GM19043 (cell line): ENCODE results near the gene RTP4.
"Not testable (repeated sequence)": the region's sequence is repeated elsewhere in the genome, so short reads cannot be mapped to it uniquely, and the experiment has no call there.

Experiments
- ATAC-seq: cut with Tn5 transposase; IDR thresholded peaks from one replicate; pipeline ENCODE4 v1.9.1; 2021; ENCODE audit warnings: low read depth; ENCODE audit not compliant: unreplicated experiment

The RTP4 gene

GRCh38 chr3:187367561-187368103 lies 553 bp upstream of the RTP4 start:
- ATAC-seq: no peak

- ATAC-seq: peak; percentile 36
Observed at GRCh38 chr3:187369089-187369447, 883 bp downstream of the RTP4 start.

GRCh38 chr3:187370051-187370450 lies 1.9 kb downstream of the RTP4 start:
- ATAC-seq: no peak

- ATAC-seq: no peak
Observed at GRCh38 chr3:187375581-187375980, 7.4 kb downstream of the RTP4 start.

- ATAC-seq: no peak
Observed at GRCh38 chr3:187377842-187378241, 9.7 kb downstream of the RTP4 start.

GRCh38 chr3:187382609-187383151 lies 14.5 kb downstream of the RTP4 start:
- no peak for ATAC-seq

GRCh38 chr3:187383246-187383645 lies 15.1 kb downstream of the RTP4 start:
- no peak for ATAC-seq

GRCh38 chr3:187385296-187385695 lies 17.1 kb downstream of the RTP4 start:
- ATAC-seq: no peak

GRCh38 chr3:187396661-187397060 lies 28.5 kb downstream of the RTP4 start:
- no peak for ATAC-seq

- ATAC-seq: no peak
Observed at GRCh38 chr3:187398955-187399354, 30.8 kb downstream of the RTP4 start.

GRCh38 chr3:187400756-187401155 lies 32.6 kb downstream of the RTP4 start:
- ATAC-seq: no peak

- ATAC-seq: no peak
Observed at GRCh38 chr3:187401856-187402255, 33.7 kb downstream of the RTP4 start.

GRCh38 chr3:187403768-187404288 lies 35.6 kb downstream of the RTP4 start:
- no peak for ATAC-seq

GRCh38 chr3:187406927-187407326 lies 38.7 kb downstream of the RTP4 start:
- no peak for ATAC-seq

- not testable (repeated sequence) for ATAC-seq
Observed at GRCh38 chr3:187411991-187412781, 44.0 kb downstream of the RTP4 start.
